Measurements from ENCODE around the gene IRX3.

IRX3 gene

GRCh38 chr16:54290833-54291655 is 4.5 kb upstream of the IRX3 start:
- no peak for DNase-seq (ENCODE audit: low read depth)

- DNase-seq (ENCODE audit: low read depth): no peak
Measured at GRCh38 chr16:54289945-54290832, 3.6 kb upstream of the IRX3 start.

GRCh38 chr16:54289242-54289944 is 2.8 kb upstream of the IRX3 start:
- DNase-seq (ENCODE audit: low read depth): no peak

DNA sequence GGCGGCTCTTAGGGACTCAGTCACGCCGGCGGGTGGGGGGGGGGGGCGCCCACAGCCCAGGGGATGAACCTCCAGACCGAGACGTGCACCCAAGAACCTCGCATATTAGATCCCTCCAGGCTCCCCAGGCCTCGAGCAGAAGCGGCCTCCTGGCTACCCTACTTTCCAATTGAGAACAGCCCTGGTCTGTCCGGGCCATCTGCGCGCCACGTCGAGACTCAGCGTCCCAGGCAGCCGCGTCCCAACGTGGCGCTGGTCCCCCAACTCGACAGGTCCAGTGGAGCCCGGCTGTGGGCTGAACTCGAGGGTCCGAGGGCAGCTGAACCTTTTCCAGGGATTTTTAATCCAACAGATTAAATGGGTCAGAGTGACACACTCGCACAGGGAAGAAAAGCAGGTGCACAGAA is 2.3 kb upstream of the IRX3 start:
- no peak for DNase-seq (ENCODE audit: low read depth)

DNA sequence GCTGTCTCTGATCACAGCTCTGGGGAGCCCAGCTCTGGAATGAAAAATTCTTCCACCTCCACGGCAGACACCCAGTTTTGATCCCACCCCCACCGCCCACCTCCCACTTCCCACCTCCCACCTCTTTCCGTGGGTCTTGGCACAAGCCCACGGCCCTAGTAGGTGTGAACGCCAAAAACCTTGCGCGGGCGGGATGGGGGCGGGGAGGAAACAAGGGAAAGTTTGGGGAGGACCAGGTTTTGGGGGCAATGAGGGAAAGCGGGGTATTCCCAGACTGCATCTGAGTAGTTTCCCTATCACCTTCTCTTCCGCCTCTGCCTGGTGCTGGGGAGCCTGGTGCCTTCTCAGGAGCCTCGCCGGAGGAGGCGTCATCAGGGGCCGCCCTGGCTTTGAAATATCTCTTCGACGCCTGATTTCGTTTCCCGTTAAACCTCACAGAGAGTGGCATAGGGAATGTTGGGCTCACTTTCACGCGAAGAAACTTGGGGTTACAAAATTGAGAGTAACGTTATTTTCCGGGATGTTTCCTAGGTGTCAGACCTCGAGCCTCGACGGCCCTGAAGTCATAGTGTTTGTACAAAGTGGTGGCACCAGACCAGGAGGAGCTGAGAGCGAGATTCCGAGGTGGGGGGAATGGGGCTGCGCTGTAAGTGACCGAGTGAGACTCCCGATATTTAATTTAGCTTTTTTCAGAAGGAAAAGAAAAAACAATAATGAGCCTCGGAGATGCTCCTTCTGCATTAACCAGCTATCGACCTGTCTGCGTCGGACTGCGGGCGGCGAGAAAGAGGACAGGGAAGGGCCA is 1.6 kb upstream of the IRX3 start:
- no peak for DNase-seq (ENCODE audit: low read depth)

DNA sequence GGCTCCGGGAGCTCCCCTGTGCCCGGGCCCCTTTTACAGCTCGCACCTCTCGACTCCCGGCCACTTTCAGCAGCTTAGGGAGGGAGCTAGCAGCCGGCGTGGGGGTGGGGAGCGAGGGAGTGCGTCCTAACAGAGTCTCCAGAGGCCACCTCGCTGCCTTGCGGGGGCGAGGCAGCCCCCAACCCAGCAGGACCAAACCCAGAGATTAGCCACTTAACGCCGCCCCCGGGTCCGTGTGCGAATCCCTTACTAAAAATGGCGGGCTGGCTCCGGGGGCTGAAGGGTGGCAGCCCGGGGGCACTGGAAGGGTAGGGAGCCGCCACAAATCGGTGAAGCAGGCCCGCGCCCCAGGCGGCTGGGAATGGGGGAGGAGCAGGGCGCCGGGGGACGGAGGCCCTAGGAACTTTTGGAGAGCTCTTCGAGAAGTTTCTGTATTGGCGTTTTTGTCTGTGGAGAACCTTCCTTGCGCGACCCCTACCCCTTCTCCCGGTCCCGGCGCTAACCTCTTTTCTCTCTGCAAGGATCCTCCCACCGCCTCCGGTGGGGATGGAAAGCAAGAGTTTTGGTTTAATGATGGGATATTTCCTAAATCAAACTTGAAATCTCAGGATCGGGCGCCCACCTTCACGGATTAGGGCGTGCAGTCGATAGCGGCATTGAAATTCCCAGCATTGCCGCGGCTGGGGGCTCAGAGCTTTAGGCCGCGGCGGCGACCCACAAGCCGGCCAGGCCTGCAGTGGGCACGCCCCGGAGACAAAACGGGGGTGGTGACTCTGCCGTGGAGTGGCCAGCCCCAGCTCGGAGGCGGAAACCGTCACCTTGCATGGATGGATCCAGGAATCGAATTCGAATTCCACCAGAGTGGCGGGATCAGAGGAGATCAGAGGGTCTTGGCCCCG is 793 bp upstream of the IRX3 start:
- no peak for DNase-seq (ENCODE audit: low read depth)

- no peak for DNase-seq (ENCODE audit: low read depth)
Measured at GRCh38 chr16:54286090-54286365, 559 bp downstream of the IRX3 start.

DNA sequence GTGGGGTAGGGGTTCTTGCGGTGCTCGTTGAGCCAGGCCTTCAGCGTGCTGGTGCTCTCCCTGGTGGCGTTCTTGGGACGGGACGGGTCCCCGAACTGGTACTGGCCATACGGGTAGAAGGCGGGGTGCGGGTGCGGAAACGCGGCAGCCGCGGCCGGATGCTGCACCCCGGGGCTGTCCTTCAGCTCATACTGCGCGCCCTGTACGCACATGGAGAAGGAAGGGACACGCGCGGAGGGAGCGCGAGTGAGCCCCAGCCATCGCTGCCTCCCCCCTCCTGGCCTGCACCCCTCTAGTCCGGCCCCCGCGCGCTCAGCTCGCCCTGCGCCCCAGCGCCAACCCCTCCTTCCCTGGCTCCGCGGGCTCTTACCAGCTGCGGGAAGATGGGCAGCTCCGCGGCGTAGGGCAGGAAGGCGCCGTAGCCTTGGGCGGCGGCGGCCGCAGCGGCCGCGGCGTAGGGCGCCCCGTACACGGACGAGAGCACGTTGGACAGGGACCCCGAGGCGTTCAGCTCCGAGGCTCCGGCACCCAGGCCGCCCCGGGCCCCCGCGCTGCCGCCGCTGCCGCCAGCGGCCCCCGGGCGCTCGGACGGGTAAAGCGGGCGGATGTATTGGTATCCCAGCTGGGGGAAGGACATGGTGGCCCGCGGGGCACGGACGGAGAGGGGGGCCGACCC is 1.0 kb downstream of the IRX3 start:
- DNase-seq (ENCODE audit: low read depth): no peak

- DNase-seq (ENCODE audit: low read depth): no peak
Measured at GRCh38 chr16:54284931-54285413, 1.6 kb downstream of the IRX3 start.

DNA sequence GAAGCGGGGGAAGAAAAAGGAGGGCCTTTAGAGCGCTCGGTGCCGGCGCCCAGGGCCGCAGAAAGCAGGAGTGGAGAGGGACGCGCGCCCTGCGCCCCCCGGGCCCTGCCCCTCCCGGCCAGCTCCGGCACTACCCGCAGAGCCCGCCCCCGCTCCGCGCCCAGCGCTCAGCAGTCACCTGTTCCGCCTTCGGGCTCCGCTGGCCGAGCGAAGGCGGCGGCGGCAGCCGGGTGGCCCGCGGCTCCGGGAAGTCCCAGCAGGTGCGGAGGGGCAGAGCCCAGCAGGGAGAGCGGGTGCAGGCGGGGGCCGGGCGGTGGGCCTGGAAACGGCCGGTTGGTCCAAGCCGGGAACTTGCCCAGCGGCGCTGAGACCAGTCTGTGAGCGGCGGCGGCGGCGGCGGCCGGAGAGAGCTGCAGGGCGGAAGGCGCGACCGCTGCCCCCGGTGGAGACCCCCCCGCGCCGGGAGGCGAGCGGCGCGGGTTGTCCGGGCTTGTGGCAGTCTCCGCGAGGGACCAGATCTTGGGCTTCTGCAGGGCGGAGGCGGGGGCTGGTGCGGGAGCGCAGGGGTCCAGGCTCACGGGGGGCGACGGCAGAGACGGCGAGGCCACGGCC is 2.2 kb downstream of the IRX3 start:
- no peak for DNase-seq (ENCODE audit: low read depth)

GRCh38 chr16:54283725-54284318 is 2.8 kb downstream of the IRX3 start:
- no peak for DNase-seq (ENCODE audit: low read depth)

DNA sequence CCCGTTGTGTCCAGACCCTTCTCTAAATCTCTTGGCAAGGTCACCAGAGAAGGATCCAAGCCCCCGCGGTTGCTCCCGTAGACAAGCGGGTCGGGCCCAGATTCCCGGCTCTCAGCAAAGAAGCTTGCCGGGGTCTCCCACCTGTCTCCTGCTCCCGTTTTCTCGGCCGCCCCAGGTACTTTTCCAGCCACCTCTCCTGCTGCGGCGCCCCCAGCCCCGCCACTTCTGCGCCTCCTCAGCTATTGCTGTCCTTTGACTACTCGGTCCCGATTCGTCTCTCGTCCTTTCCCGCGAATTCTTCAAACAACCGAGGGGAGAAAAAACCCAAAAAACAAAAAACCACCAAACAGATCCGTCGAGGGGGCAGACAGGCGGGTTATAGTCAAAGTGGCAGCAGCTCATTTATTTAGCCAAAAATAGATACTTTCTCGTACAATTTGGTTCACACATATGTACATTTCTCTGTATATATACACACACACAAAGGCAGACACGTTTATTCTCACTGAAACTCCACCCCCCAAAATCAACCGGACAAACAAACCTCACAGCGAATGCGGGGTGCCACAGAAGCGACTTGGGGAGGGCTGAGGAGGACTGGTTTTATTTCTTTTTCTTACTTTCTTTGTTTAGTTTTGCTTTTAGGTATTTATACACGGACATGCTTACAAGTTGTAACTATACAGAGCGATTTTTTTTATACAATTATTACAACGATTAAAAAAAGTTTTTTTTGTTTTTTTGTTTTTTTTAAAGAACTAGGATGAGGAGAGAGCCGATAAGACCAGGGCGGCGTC is 3.5 kb downstream of the IRX3 start:
- no peak for DNase-seq (ENCODE audit: low read depth)

GRCh38 chr16:54282202-54282927 is 4.2 kb downstream of the IRX3 start:
- no peak for DNase-seq (ENCODE audit: low read depth)

GRCh38 chr16:54281535-54282201 is 4.9 kb downstream of the IRX3 start:
- DNase-seq (ENCODE audit: low read depth): no peak

DNA sequence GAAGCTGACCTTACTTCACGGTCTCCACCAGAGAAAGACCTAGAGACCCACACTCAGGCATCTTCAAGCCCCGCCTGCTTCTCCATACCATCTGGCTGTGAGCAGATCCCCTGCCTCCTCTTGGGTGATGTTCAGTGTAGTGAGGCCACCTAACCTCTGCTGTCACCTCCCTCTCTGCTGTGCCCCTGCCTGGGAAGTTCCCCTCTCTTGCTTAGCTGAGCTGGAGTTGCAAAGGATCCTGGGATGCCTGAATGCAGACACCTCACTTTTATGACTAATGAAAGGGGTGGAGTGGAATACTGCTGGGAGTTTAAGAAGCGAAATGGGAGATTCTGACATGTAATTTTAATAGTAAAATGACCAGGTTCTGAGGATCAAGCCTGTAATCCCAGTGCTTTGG is 5.8 kb downstream of the IRX3 start:
- DNase-seq (ENCODE audit: low read depth): no peak

DNA sequence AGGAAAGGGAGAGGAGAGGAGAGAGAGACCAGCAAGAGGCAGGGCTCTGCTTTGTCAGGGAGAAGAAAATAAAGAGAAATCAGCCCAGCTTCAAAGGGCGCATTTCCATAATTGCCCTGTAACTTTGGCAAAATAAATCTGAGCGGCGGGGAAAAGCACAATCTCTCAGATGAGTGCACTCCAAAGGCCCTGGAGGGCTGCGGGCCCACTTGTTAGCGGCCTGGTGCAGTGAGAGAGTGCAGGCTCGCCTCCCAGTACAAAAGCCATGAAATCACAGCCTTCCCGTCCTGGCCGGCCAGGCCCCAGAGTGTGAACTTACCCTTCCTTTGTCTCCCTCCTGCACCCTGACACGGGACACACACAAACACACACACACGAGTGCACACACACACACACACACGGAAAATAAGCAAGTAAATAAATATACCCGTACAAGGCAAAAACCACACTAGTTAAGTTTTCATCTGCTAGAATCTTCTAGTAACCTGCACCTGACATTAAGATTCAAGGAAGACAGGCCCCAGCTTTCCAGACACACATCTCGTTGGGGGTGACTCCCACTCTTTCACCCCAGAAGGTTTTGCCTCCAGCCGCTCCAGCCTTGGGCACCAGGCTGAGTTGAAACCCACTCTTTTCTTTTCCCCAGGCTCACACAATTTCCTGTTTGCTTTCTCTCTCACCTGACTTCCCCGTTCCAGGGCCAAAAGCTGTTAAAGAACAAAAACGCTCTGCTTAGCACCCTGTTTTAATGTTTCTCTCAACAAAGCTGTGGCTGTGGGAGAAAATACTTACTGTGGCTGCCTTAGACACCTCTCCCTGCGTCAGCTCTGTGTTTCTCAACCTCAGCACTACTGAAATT is 8.5 kb downstream of the IRX3 start:
- no peak for DNase-seq (ENCODE audit: low read depth)

Data from non-pigmented ciliary epithelial cell (primary cell).